ENCODE data around the gene RSL1D1.

RSL1D1 gene

DNA sequence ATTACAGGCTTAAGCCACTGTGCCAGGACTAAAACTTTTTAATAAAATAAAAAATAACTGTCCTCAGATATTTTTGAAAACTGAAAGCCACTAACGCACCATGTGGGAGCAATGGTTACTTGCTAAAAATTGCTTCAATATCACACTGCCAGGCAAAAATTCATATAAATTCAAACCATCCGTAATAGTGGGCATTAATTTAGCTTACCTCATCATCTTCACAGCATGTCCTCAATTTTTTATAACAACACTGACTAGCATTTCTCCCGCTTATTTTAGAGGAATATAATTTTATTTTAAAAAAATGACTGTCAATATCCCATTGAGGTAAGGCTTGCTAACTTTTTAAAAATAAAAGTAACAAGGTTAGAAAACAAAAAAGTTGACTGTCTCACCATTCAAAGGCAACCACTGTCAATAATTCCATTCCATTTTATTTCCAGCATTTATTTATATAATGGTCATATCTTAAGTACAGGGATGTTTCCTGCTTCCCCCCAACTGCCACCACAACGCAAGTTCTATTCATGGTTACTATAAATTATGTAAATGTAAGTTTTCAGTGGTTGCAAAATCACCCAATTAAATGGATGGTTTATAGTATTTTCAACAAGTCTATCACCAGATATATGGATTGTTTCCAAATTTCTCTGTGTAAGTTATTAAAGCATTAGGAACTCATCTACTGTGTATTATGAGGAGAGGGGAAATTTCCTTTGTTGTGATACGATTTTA, 39.1 kb upstream of the RSL1D1 start:
- no peak overlapping the region for H3K4me3 ChIP-seq (ENCODE audit: low read depth, low read length)
- ChIA-PET CTCF (no interaction called here), POLR2A (no interaction called here)
- DNase-seq (ENCODE audit: low read depth, low spot score) = no peak
- TF ChIP-seq, protein P1, sequence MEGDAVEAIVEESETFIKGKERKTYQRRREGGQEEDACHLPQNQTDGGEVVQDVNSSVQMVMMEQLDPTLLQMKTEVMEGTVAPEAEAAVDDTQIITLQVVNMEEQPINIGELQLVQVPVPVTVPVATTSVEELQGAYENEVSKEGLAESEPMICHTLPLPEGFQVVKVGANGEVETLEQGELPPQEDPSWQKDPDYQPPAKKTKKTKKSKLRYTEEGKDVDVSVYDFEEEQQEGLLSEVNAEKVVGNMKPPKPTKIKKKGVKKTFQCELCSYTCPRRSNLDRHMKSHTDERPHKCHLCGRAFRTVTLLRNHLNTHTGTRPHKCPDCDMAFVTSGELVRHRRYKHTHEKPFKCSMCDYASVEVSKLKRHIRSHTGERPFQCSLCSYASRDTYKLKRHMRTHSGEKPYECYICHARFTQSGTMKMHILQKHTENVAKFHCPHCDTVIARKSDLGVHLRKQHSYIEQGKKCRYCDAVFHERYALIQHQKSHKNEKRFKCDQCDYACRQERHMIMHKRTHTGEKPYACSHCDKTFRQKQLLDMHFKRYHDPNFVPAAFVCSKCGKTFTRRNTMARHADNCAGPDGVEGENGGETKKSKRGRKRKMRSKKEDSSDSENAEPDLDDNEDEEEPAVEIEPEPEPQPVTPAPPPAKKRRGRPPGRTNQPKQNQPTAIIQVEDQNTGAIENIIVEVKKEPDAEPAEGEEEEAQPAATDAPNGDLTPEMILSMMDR (IDR thresholded peaks at IDR 0.05; ENCODE audit: insufficient read depth, low read length, missing control alignments) = no peak

DNA sequence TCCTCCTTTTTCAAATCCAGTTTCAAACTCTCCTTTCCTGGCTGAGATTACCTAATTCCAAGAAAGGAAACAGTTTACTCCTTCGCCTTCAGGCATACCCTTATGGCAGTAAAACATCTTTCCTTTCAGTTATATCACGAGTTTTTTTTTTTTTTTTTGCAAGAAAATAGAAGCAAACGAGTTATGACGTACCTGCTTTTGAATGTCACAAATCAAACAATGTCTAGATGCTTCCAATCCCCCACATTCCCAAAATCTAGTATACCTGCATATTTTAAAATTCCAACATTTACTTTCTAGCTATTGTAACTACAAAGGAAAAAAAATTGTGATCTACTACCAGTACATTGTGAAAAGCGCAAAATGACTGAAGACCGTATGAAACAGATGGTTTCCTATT, 35.5 kb upstream of the RSL1D1 start:
- DNase-seq (ENCODE audit: low read depth, low spot score) = no peak
- no peak overlapping the region for H3K4me3 ChIP-seq (ENCODE audit: low read depth, low read length)
- POLR2A ChIA-PET = no interaction called here
- CTCF ChIA-PET = interaction anchor here (1.6 kb wide), 1 partner anchor 181 kb away, joined by 5 read pairs; no protein-coding TSS in a partner anchor
- TF ChIP-seq, protein P1 (IDR thresholded peaks at IDR 0.05; ENCODE audit: insufficient read depth, low read length, missing control alignments) = no peak

DNA sequence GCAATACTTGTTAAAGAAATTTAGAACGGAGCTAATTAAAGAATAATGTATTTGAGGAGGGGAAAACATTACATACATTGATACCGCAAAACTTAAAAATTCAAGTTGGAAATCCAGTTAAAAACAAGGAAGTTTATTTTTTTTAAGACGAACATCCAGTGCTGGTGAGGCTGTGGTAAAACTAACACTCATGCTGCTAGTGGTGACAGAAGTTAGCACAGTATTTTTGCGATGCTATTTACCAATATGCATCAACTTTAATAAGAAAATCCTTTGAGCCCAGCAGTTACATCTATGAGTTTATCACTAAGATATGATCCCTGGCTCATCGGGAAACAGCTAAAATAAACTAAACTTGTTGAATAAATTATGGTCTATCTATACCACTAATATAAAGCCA, 32.7 kb upstream of the RSL1D1 start:
- no peak for DNase-seq (ENCODE audit: low read depth, low spot score)
- no peak overlapping the region for H3K4me3 ChIP-seq (ENCODE audit: low read depth, low read length)
- TF ChIP-seq, protein P1 (IDR thresholded peaks at IDR 0.05; ENCODE audit: insufficient read depth, low read length, missing control alignments) = no peak
- POLR2A ChIA-PET = interaction anchor here (0.7 kb wide), 1 partner anchor 92 kb away, joined by 3 read pairs; no protein-coding TSS in a partner anchor
- CTCF ChIA-PET = interaction anchor here (0.6 to 2.9 kb wide), 3 partner anchors 30 to 184 kb away, joined by 3 to 14 read pairs (median 6); partner anchors contain the start of gene ZC3H7A

DNA sequence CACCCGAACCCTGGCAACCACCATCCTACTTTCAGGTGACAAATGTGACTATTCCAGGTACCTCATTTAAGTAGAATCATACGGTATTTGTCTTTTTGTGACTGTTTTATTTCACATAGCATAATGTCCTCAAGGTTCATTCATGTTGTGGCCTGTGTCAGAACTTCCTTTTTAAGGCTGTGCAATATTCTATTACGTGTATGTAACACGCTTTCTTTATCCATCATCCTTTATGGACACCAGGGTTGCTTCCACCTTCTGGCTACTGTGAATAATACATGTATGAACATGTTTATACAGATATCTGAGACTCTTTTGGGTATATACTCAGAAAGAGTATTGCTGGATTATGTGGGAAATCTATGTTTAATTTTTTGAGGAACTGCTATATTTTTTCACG, 28.7 kb upstream of the RSL1D1 start:
- no peak for DNase-seq (ENCODE audit: low read depth, low spot score)
- POLR2A ChIA-PET = no interaction called here
- CTCF ChIA-PET = interaction anchor here (1.0 kb wide), 1 partner anchor 15 kb away, joined by 3 read pairs; no protein-coding TSS in a partner anchor
- TF ChIP-seq, protein P1 (IDR thresholded peaks at IDR 0.05; ENCODE audit: insufficient read depth, low read length, missing control alignments) = no peak
- H3K4me3 ChIP-seq (ENCODE audit: low read depth, low read length) = no peak overlapping the region

DNA sequence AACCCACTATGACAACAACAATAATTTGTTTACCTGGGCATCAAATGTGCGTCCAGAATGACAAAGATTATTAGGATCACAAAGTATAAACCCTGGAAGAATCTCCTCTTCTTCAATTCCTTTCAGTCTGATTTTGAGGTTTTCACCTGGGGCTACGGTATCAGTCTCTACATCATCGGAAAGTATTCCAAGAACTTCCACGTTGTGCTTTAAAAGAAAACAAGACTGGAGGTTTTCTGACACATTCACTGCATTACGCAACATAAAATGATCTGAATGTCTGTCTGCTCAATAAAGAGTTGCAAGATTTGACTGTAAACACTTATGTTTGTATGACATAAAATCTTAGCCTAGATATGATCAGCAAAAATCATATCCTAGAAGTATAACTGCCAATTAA, 26.0 kb upstream of the RSL1D1 start:
- ChIA-PET CTCF (no interaction called here), POLR2A (no interaction called here)
- H3K4me3 ChIP-seq (ENCODE audit: low read depth, low read length) = no peak overlapping the region
- DNase-seq (ENCODE audit: low read depth, low spot score) = no peak
- TF ChIP-seq, protein P1 (IDR thresholded peaks at IDR 0.05; ENCODE audit: insufficient read depth, low read length, missing control alignments) = no peak

DNA sequence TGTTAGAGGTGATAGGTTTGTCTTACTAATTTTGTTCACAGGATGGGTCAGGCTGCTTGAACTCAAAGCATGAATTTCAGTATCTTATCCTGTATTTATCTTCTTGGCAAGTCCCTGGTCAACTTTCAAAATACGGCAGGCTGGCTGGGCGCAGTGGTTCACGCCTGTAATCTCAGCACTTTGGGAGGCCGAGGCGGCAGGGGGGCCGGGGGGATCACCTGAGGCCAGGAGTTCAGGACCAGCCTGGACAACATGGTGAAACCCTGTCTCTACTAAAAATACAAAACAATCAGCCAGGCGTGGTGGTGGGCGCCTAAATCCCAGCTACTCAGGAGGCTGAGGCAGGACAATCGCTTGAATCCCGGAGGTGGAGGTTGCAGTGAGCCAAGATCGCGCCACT, 25.0 kb upstream of the RSL1D1 start:
- POLR2A ChIA-PET = no interaction called here
- TF ChIP-seq, protein P1 (IDR thresholded peaks at IDR 0.05; ENCODE audit: insufficient read depth, low read length, missing control alignments) = no peak
- DNase-seq (ENCODE audit: low read depth, low spot score) = no peak
- H3K4me3 ChIP-seq (ENCODE audit: low read depth, low read length) = no peak overlapping the region
- CTCF ChIA-PET = interaction anchor here (1.0 kb wide), 1 partner anchor 192 kb away, joined by 5 read pairs; no protein-coding TSS in a partner anchor

Measured in AG04449 (cell line).